Suprapubic skin (tissue), 4 donors: Measurements from ENCODE around the gene GBX2. TPM values are rescaled to one million over a fixed set of nuclear protein-coding genes. Genes with fewer than 3 reads are reported as not detected.

ENCODE experiments used
- DNase-seq, 2 donors: peaks; one replicate each; pipeline ENCODE4 v3.0.0-alpha.2; 2019; ENCODE audit warnings: low spot score in 2 of 2
- H3K27ac ChIP-seq: fragments of 200-600 bp; sonication (generic); one replicate; pipeline ENCODE4 v1.5.1; 2019
- H3K27me3 ChIP-seq: fragments of 200-600 bp; sonication (generic); one replicate; pipeline ENCODE4 v1.5.1; 2019
- H3K36me3 ChIP-seq: fragments of 200-600 bp; sonication (generic); one replicate; pipeline ENCODE4 v1.5.1; 2019
- H3K4me1 ChIP-seq: fragments of 200-600 bp; sonication (generic); one replicate; pipeline ENCODE4 v1.5.1; 2019
- H3K4me3 ChIP-seq: fragments of 200-600 bp; sonication (generic); one replicate; pipeline ENCODE4 v1.5.1; 2019; ENCODE audit warnings: mild to moderate bottlenecking
- H3K9me3 ChIP-seq: fragments of 200-600 bp; sonication (generic); one replicate; pipeline ENCODE4 v1.5.1; 2019
- CTCF ChIP-seq, 2 donors: fragments of 200-600 bp in 1 of 2; fragments of 450-650 bp in 1 of 2; sonication (generic) in 1 of 2; IDR thresholded peaks; one replicate each; pipeline ENCODE4 v1.5.1; 2016 to 2019; ENCODE audit warnings: antibody characterized with exemption in 2 of 2, mild to moderate bottlenecking in 1 of 2, moderate library complexity in 1 of 2
- EP300 ChIP-seq: sonication (generic); formaldehyde crosslinking; IDR thresholded peaks from one replicate; pipeline ENCODE4 v1.6.1; 2017; ENCODE audit warnings: antibody characterized with exemption
- POLR2A ChIP-seq, 2 donors: fragments of 450-650 bp; IDR thresholded peaks; one replicate each; pipeline ENCODE4 v1.6.1; 2017; ENCODE audit warnings: antibody characterized with exemption in 2 of 2, mild to moderate bottlenecking in 2 of 2, moderate library complexity in 2 of 2
- POLR2AphosphoS5 ChIP-seq, 3 donors: sonication (generic); formaldehyde crosslinking; IDR thresholded peaks; one replicate each; pipeline ENCODE4 v1.6.1; 2017; ENCODE audit warnings: antibody characterized with exemption in 3 of 3
- WGBS: methylation state at CpG from one replicate; pipeline ENCODE4 v1.1.5; 2018; 5-methylcytosine and 5-hydroxymethylcytosine counted together
- total RNA-seq, 4 donors: library from RNA; depleted of rRNA; stranded (reverse); fragments of >200 nt; gene quantifications; one replicate each; pipeline ENCODE4 v1.1.0, GENCODE V29; 2016

The GBX2 gene
- total RNA-seq, 4 donors from 2014 or later, result 0.60 TPM; not detected in 3

DNA sequence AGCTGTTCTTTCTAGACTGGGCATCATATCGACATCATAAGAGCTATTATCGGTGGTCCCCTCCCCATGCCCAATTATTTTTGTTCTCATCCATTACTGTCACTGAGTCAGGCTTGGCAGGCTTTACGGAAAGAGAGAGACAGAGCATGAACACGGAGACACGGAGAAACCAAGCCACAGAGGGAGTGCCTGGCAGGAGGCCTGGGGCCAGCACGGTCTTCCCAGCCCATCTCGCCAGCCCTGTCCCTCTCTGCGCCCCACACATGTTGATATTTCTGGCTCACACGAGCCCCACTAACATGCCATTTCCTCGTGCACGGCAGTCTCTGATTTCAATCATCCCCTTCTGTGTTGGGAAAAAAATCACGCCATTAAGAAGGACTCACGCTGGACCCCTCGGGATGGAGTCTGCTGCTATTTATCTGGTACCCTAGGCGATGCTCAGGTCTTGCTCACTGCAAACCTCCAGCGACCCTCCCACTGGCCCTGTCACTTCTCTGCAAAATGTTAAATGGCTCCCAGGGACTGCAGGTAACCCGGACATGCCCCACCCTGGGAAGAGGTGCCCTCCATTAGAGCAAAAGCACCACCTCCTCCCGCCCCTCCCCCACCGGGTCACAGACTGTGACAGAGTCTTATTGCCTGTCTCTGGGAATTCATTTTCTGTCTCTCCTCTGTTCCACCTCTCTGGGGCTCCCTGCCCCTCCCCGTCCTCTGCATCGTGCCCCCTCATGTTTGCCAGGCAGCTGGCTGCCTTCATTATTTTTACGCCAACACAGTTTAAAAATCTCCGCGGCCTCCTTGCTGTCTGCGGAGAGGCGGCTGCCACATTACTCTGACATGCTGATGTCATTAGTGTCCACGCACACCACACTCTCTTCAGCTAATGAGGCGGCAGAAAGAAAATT lies 40.1 kb upstream of the GBX2 start:
- H3K27ac ChIP-seq, result no peak overlapping the region
- no peaks in the 10 kb centered on the region for H3K36me3 ChIP-seq
- TF ChIP-seq POLR2A (IDR thresholded peaks at IDR 0.05) (no peak), POLR2AphosphoS5 (IDR thresholded peaks at IDR 0.05) (no peak), EP300 (no peak), CTCF (IDR thresholded peaks at IDR 0.05) (no peak)
- peaks cover 26% of the 10 kb centered on the region for H3K27me3 ChIP-seq
- no peaks in the 10 kb centered on the region for H3K4me1 ChIP-seq
- no peaks in the 10 kb centered on the region for H3K9me3 ChIP-seq
- H3K4me3 ChIP-seq, result no peak overlapping the region
- WGBS, result 69% methylated on average over 28 of the region's 28 CpGs
- DNase-seq, result no peak

- 88% methylated on average over 11 of the region's 11 CpGs for WGBS
- DNase-seq, result no peak
- no peak overlapping the region for H3K27ac ChIP-seq
Measured at GRCh38 chr2:236207472-236207871, 39.3 kb upstream of the GBX2 start.

DNA sequence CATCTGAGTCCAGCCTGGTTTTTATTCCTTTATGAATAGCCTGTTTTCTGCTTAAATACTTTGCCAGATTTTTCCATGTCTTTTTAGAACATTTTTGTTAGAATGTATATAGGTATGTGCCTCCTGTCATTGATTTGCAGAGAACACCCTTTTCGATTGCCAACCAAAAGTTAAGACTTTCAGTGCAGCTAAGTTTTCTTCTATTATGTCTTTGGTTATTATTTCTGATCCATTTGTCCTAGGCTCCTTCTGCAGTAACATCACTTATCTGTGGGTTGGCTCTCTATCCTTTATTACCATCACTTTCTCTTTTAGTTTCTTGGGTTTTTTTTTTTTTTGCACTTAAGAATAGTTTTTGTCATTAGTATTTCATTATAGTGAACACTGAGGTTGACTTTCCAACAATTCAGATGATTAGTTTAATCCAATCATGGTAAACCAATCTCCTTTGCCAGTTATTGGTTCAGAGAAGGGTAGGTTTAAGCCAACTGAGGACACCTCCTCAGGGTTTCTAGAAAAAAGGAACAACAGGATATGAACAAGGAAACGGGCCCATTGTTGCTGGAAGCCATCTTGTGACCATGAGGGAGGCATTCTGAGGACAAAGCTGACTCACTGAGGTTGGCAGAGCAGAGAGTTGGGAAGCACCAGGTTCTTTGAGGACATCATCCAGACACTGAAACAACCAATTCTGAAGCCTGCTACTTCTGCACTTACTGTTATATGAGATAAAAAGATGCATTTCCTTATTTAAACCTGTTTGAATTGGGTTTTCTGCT lies 37.9 kb upstream of the GBX2 start:
- DNase-seq, result no peak
- Histone ChIP-seq H3K27ac (no peak overlapping the region), H3K27me3 (peaks cover 17% of the 10 kb centered on the region), H3K4me3 (no peak overlapping the region), H3K36me3 (no peaks in the 10 kb centered on the region), H3K9me3 (no peaks in the 10 kb centered on the region), H3K4me1 (no peaks in the 10 kb centered on the region)
- no peak for TF ChIP-seq CTCF (IDR thresholded peaks at IDR 0.05)
- no peak for TF ChIP-seq POLR2AphosphoS5 (IDR thresholded peaks at IDR 0.05)
- no peak for TF ChIP-seq EP300
- no peak for TF ChIP-seq POLR2A (IDR thresholded peaks at IDR 0.05)
- WGBS, result 79% methylated on average over 2 of the region's 2 CpGs

More at GRCh38 chr2:236207472-236207871, 39.3 kb upstream of the GBX2 start:
- Histone ChIP-seq H3K9me3 (no peaks in the 10 kb centered on the region), H3K4me1 (no peaks in the 10 kb centered on the region), H3K27me3 (peaks cover 22% of the 10 kb centered on the region), H3K4me3 (no peak overlapping the region), H3K36me3 (no peaks in the 10 kb centered on the region)
- no peak for TF ChIP-seq EP300
- no peak for TF ChIP-seq CTCF (IDR thresholded peaks at IDR 0.05)
- TF ChIP-seq POLR2A (IDR thresholded peaks at IDR 0.05), result no peak
- no peak for TF ChIP-seq POLR2AphosphoS5 (IDR thresholded peaks at IDR 0.05)

DNA sequence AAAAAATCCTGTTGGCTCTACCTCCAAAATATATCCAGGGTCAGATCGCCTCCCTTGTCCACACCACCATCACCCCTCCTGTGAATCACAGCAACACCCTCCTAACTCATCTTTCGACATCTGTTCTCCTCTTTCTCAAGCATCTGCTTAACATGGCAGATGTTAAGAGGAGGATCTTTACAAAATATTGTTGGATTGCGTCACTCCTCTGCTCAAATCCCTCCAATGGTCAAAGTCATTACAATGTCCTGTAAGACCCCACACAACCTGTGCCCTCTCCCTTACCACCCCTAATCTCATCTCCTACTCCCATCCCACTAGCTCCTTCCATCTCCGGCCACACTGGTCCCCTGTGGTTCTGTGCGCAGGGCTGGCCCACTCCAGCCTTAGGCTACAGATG lies 36.8 kb upstream of the GBX2 start:
- Histone ChIP-seq H3K27ac (no peak overlapping the region), H3K9me3 (no peaks in the 10 kb centered on the region), H3K36me3 (no peaks in the 10 kb centered on the region), H3K4me1 (no peaks in the 10 kb centered on the region), H3K4me3 (no peak overlapping the region), H3K27me3 (peaks cover 17% of the 10 kb centered on the region)
- TF ChIP-seq CTCF (IDR thresholded peaks at IDR 0.05), result no peak
- no peak for TF ChIP-seq POLR2AphosphoS5 (IDR thresholded peaks at IDR 0.05)
- no peak for TF ChIP-seq EP300
- no peak for TF ChIP-seq POLR2A (IDR thresholded peaks at IDR 0.05)
- WGBS, result 90% methylated on average over 5 of the region's 5 CpGs
- DNase-seq, result no peak

GRCh38 chr2:236200378-236200777 lies 32.2 kb upstream of the GBX2 start:
- Histone ChIP-seq H3K27me3 (peaks cover 13% of the 10 kb centered on the region), H3K4me1 (no peaks in the 10 kb centered on the region), H3K36me3 (no peaks in the 10 kb centered on the region), H3K4me3 (no peak overlapping the region), H3K27ac (no peak overlapping the region), H3K9me3 (no peaks in the 10 kb centered on the region)
- DNase-seq, result peak in 1 of 2 donors; percentile 40
- WGBS, result 56% methylated on average over 7 of the region's 7 CpGs
- TF ChIP-seq POLR2AphosphoS5 (IDR thresholded peaks at IDR 0.05) (no peak), POLR2A (IDR thresholded peaks at IDR 0.05) (no peak), EP300 (no peak), CTCF (IDR thresholded peaks at IDR 0.05) (no peak)
